Measurements from ENCODE around the gene DOCK10.

Gene DOCK10

GRCh38 chr2:225004597-225004996, 37.7 kb downstream of the DOCK10 start:
- FAIRE-seq: no peak
- no peak for DNase-seq (ENCODE audit: insufficient read length, low spot score)
- no peak for TF ChIP-seq CTCF (IDR thresholded peaks at IDR 0.05; ENCODE audit: insufficient read depth, missing control alignments)

- no peak for TF ChIP-seq CTCF (IDR thresholded peaks at IDR 0.05; ENCODE audit: insufficient read depth, missing control alignments)
- DNase-seq (ENCODE audit: insufficient read length, low spot score): no peak
Observed at GRCh38 chr2:225002656-225003045, 39.6 kb downstream of the DOCK10 start.

GRCh38 chr2:225002039-225002655, 40.1 kb downstream of the DOCK10 start:
- TF ChIP-seq CTCF (IDR thresholded peaks at IDR 0.05; ENCODE audit: insufficient read depth, missing control alignments): peak; percentile 71
- DNase-seq (ENCODE audit: insufficient read length, low spot score) (no peak), FAIRE-seq (no peak)

More at GRCh38 chr2:225002656-225003045, 39.6 kb downstream of the DOCK10 start:
- no peak for FAIRE-seq

GRCh38 chr2:224999754-225000153, 42.5 kb downstream of the DOCK10 start:
- DNase-seq (ENCODE audit: insufficient read length, low spot score) (no peak), FAIRE-seq (no peak)
- no peak for TF ChIP-seq CTCF (IDR thresholded peaks at IDR 0.05; ENCODE audit: insufficient read depth, missing control alignments)

DNA sequence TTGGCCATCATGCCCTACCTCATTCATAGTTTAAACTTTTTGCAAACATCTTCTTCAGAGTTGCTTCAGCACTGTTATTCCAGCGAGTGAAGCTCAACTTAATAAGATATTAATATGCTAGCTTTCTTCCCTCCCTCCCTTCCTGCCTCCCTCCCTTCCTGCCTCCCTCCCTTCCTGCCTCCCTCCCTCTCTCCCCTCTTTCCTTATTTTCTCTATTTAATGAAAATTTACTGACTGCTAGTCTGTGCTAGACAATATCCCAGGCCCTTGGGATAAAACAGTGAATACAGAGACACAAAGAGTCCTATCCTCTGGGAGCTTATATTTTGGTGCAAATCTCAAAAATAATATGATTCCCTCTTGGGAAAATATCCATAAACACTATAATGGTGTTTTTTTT, 42.9 kb downstream of the DOCK10 start:
- TF ChIP-seq CTCF (IDR thresholded peaks at IDR 0.05; ENCODE audit: insufficient read depth, missing control alignments): no peak
- DNase-seq (ENCODE audit: insufficient read length, low spot score): no peak
- no peak for FAIRE-seq

DNA sequence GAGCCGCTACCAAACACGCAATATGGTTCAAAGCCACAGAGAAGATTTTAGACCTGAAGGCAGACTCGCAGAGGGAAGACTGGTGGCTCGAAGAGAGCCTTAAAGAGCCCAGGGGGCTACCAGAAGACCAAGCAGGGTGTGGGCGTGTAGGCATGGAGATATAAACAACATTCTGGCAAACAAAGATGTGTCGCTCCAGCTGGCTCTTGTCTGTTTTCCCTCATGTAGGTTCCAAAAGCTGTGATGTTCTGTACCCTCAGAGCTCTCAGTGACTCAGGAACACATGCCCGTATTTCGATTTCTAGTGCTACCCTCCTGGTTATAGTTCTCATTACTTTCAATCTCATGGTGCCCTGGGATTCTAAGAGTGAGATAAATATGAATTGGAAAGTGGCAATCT, 44.5 kb downstream of the DOCK10 start:
- DNase-seq (ENCODE audit: insufficient read length, low spot score): no peak
- no peak for TF ChIP-seq CTCF (IDR thresholded peaks at IDR 0.05; ENCODE audit: insufficient read depth, missing control alignments)
- no peak for FAIRE-seq

DNA sequence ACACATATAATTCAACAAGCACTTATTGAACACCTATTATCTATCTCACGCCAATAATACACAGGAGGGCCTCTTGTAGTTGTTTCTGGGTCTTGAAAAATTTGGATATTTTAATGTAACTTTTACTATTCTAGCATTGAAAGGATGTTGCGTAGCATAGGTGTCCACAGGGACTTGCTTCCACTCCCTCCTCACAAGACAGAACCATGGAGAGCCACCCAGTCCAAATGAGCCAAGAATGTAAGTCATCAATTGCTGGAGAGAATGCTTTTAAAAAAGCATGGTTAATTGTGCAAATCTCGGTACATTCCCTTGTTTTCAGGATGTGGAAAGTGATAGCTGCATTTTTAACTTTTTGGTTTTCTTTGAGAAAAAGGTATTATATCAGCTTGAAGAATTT, 46.8 kb downstream of the DOCK10 start:
- no peak for DNase-seq (ENCODE audit: insufficient read length, low spot score)

More for the DNA sequence above, 46.8 kb downstream of the DOCK10 start:
- no peak for TF ChIP-seq CTCF (IDR thresholded peaks at IDR 0.05; ENCODE audit: insufficient read depth, missing control alignments)
- no peak for FAIRE-seq

All from D721Med (cell line).